HUES48 (cell line): Measurements from ENCODE around the gene SEPTIN3.

Source experiments
- H3K27ac ChIP-seq: one replicate; pipeline ENCODE4 v1.7.0; 2013; ENCODE audit warnings: low read depth, low read length, inconsistent platforms
- H3K27me3 ChIP-seq: 2 replicates; pipeline ENCODE4 v1.6.1; 2013; ENCODE audit warnings: mild to moderate bottlenecking, low read length; ENCODE audit not compliant: control insufficient read depth, insufficient read depth
- H3K36me3 ChIP-seq: 2 replicates; pipeline ENCODE4 v1.6.1; 2013; ENCODE audit warnings: low read length; ENCODE audit not compliant: control insufficient read depth, insufficient read depth
- H3K4me1 ChIP-seq: 2 replicates; pipeline ENCODE4 v1.6.1; 2013; ENCODE audit warnings: mild to moderate bottlenecking, low read length; ENCODE audit not compliant: control insufficient read depth, insufficient read depth
- H3K4me3 ChIP-seq: 2 replicates; pipeline ENCODE4 v1.5.1; 2013; ENCODE audit warnings: mild to moderate bottlenecking, low read depth, low read length
- H3K9ac ChIP-seq: 2 replicates; pipeline ENCODE4 v1.6.1; 2013; ENCODE audit warnings: mild to moderate bottlenecking, low read depth, low read length, moderate library complexity
- H3K9me3 ChIP-seq: 2 replicates; pipeline ENCODE4 v1.6.1; 2013; ENCODE audit warnings: low read length; ENCODE audit not compliant: control insufficient read depth, insufficient read depth

The SEPTIN3 gene

DNA sequence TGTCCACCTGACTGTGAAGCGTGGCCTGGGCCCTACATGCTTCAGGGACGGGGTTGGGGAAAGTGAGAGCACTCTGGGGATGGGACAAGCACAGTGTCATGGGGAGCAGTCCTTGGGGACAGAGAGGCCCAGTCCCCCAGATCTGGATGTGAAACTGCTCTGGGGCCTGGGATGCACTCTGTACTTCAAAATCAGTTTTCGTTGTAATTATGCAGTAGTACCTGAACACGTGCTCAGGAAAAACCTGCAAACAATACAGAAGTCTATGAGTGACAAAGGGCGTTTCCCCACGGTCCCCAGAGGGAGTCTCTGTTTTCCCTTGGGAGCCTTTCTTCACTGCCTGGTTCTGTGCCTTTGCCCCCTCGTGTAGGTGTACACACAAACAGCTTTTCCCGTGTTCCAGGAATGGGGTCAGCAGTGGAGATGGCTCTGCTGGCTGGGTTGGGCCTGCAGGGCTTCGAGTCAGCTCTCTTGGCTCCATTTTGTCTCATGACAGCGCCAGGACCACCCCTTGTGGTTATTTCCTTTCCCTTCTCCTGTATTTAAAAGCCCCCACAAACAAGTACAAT lies 37.5 kb upstream of the SEPTIN3 start:
- H3K4me3 ChIP-seq: no peak overlapping the region
- no peak overlapping the region for H3K27ac ChIP-seq
- 0 out of 2 replicates have a peak, but pooled peaks cover 3% of the 10 kb centered on the region for H3K36me3 ChIP-seq
- H3K27me3 ChIP-seq: peaks cover 18% of the 10 kb centered on the region
- no peaks in the 10 kb centered on the region for H3K4me1 ChIP-seq
- H3K9me3 ChIP-seq: no peaks in the 10 kb centered on the region
- no peak overlapping the region for H3K9ac ChIP-seq

DNA sequence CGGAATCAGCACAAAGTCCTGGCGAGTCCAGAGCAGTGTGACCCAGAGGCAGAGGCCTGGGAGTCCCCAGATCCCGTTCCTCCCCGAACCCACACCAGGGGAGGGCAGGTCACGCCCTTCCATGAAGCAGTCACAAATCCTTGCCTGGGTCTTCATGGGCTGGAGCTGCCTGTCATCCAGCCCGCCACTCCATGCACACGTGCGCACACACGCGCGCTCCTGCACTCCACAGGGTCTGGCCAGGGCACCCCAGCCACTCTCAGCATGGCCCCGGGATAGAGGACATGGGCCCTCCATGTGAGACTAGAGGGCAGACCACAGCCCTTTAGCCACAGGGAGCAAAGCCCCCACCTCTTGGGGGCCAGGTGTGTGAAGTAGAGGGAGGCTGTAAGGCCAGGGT lies 36.9 kb upstream of the SEPTIN3 start:
- Histone ChIP-seq H3K27me3 (peaks cover 13% of the 10 kb centered on the region), H3K4me3 (no peak overlapping the region), H3K36me3 (peaks cover 3% of the 10 kb centered on the region; the same call in 1 of the 2 replicates), H3K4me1 (no peaks in the 10 kb centered on the region), H3K9me3 (no peaks in the 10 kb centered on the region), H3K27ac (no peak overlapping the region), H3K9ac (no peak overlapping the region)

DNA sequence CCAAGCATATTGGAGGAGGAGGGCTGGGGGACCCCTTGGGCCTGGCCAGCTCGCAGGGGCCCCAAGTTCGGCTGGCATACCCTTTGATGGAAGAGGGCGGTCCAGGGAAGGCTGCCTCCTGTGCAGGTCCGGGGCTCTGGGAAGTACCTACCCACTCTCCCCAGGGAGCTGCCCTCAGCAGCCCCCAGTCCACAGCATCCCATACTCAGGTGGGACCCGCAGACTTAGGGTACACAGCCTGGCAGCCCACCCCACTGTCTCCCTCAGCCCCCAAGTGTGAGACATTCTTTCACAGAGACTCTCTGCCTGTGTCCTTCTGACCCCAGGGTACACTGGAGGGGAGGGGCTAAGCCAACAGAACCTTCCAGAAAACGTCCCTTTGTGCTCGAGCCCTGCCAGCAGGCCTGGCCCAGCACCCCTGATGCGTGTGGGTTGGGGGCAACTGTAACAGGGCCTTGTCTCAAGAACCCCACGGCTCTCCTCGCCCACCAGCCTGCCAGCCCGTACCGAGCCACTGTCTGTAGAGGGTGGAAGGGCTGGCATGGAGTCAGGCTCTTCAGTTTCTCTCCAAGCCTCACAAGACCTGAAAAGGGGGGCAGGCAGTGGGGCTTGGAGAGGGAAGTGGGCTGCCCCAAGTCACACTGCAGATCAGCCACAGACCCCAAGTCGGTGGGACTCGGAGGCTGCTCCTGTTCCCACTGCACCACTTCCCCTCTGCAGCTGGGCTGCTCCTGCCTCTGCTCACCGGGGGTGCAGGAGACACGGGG lies 35.6 kb upstream of the SEPTIN3 start:
- Histone ChIP-seq H3K36me3 (peaks cover 12% of the 10 kb centered on the region), H3K27ac (no peak overlapping the region), H3K4me3 (no peak overlapping the region), H3K9ac (no peak overlapping the region), H3K27me3 (peaks cover 2% of the 10 kb centered on the region; the same call in 1 of the 2 replicates), H3K9me3 (no peaks in the 10 kb centered on the region), H3K4me1 (no peaks in the 10 kb centered on the region)

DNA sequence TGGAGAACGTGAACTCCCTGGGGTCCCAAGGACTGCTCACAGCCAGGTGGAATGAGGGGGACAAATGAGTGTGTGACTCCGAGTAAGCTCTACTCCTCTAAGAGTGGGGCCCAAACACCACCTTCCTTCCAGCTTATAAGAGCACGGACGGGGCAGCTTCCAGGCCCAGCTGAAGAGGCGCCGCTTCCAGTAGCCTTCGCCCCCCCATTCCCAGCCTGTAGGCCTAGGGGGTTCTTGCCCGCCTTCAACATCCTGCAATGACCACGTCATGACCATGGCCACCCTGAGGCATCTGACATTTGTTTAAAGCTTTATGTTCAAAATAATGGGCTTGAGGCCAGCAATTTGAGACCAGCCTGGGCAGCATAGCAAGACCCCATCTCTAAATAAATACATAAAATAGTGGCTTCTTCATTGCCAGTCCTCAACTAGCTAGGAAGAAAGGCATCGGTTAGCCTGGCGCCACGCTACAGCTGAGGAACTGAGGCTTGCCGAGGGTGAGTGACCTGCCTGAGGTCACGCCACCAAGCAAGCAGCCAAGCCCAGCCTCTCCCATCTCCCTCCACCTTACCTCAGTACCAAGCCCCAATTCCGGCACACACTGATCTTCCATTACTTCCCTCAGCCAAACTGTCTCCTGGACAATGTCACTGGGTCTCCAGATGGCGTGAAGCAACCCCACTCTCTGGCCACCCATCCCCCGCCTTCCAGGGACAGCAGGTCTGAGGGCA lies 34.8 kb upstream of the SEPTIN3 start:
- H3K27me3 ChIP-seq: no peaks in the 10 kb centered on the region
- no peaks in the 10 kb centered on the region for H3K4me1 ChIP-seq
- peaks cover 20% of the 10 kb centered on the region for H3K36me3 ChIP-seq
- no peak overlapping the region for H3K4me3 ChIP-seq
- no peak overlapping the region for H3K9ac ChIP-seq
- no peaks in the 10 kb centered on the region for H3K9me3 ChIP-seq
- no peak overlapping the region for H3K27ac ChIP-seq

DNA sequence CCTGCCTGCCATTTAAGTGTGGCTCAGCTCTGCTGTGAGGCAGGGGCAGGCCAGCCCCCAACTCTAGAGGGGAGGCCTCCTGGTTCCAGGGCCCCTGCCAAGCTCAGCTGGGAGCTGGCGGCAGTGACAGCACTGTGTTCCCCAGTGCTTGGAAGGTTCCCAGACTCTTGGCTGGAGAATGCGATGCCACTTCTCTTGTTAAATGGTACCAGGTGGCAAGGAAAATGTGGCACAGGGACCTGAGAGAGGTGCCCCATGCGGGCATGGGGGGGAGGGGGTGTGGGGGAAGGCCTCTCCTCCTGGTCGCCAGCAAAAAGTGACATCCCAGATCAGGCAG lies 34.3 kb upstream of the SEPTIN3 start:
- Histone ChIP-seq H3K4me1 (no peaks in the 10 kb centered on the region), H3K9me3 (no peaks in the 10 kb centered on the region), H3K27ac (no peak overlapping the region), H3K4me3 (no peak overlapping the region), H3K27me3 (no peaks in the 10 kb centered on the region), H3K36me3 (peaks cover 21% of the 10 kb centered on the region), H3K9ac (no peak overlapping the region)

DNA sequence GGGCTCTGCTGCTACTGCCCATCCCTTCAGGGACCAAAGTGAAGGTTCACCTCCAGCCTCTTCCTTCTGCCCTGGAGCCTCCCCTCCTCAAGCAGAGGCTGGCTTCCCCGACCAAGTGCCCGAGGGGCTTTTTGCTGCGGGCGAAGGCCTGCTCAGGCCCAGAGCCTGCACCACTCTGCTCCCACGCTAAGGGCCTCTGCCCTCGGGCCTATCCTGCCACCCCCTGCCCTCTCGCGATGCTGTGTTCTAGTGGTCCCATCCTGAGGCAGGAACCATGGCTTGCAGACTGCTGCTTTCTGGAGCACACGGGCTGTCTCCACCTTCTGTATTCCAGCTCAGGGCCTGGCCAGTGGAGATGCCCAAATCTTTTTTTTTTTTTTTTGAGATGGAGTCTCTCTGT lies 33.7 kb upstream of the SEPTIN3 start:
- Histone ChIP-seq H3K9ac (no peak overlapping the region), H3K27ac (no peak overlapping the region), H3K4me1 (no peaks in the 10 kb centered on the region), H3K27me3 (no peaks in the 10 kb centered on the region), H3K36me3 (peaks cover 22% of the 10 kb centered on the region), H3K4me3 (no peak overlapping the region), H3K9me3 (no peaks in the 10 kb centered on the region)

DNA sequence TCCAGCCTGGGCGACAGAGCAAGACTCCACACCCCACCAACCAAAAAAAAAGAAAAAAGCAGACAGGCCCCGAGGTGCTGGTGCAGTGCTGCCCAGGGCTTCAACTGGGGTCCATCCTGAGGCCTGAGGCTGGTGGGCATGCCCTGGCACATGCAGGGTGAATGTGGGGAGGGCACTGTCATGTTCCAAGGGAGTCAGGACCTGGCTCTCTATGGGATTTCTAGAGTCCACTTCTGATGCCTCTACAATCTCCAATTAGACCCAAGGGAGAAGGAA lies 32.4 kb upstream of the SEPTIN3 start:
- no peak overlapping the region for H3K27ac ChIP-seq
- no peaks in the 10 kb centered on the region for H3K27me3 ChIP-seq
- H3K4me1 ChIP-seq: no peaks in the 10 kb centered on the region
- H3K36me3 ChIP-seq: peaks cover 34% of the 10 kb centered on the region
- no peak overlapping the region for H3K4me3 ChIP-seq
- no peaks in the 10 kb centered on the region for H3K9me3 ChIP-seq
- H3K9ac ChIP-seq: no peak overlapping the region

DNA sequence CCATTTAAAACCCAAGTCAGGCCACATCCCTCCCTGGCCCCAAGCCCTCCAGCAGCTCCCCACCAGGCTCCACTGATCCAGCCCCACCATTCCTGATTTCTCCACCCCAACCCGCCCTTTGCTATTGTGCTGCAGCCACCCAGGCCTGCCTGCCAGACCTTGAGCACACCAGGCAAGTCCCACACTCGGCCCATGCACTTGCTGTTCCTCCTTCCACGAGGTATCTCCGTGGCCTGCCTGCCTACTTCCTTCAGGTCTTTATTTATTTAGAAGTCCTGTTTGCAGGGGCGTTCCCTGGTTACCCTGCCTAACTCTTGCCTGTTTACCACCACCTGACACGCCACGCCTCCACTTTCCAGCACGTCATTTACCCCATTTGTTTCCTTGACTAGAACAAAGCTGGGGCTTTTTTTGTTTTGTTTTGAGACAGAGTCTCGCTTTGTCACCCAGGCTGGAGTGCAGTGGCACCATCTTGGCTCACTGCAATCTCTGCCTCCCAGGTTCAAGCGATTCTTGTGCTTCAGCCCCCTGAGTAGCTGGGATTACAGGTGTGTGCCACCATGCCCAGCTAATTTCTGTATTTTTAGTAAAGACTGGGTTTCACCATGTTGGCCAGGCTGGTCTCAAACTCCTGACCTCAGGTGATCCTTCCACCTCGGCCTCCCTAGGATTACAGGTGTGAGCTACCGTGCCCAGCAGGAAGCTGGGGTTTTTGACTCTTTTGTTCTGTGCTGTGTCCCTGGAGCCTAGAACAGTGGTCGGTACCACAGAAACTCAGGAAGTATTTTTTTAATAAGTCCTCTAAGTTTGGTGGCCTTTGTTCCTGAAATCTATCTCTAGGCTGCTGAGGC lies 29.0 kb upstream of the SEPTIN3 start:
- Histone ChIP-seq H3K27me3 (no peaks in the 10 kb centered on the region), H3K4me3 (no peak overlapping the region), H3K4me1 (no peaks in the 10 kb centered on the region), H3K9me3 (no peaks in the 10 kb centered on the region), H3K9ac (no peak overlapping the region), H3K27ac (no peak overlapping the region), H3K36me3 (peaks cover 61% of the 10 kb centered on the region)

DNA sequence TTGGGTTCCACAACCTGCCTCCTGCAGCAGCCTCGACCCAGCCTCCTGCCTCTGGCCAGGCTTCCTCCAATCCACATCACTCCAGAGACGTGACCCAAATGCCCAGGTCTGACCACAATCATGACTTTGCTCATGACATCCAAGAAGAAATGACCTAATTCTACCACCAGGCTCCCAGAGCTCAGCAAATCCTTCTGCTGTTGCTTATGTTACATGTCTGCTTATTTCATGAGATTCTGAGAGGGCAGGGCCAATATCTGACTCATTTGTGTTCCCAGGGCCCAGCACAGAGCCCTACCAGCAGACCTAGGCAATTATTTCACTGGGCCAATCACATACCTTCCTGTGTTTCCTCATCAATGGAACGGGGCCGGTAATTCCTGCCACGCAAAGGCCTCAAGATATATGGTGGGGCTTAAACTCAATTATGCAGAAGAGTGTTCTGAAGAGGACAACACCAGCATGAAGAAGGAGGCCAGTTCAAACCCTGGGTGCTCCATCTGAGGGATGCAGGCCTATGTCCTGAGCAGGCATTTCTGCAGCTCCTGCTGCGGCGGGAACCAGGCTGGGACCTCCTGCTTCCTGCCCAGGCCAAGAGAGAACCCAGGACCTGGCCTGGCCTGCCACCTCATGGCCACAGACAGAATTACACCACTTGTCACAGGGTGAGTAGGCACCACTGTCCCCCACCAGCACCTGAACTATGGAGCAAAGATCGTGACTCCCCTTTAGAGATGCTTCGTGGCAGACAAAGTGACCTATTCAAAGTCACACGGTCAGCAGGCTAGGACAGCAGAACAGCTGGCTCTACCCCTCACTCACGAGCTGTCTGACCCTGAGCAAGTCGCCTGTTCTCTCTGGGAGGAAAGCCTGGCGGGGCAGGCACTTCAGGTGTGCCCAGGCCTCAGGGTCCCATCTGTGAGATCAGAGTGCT lies 28.1 kb upstream of the SEPTIN3 start:
- Histone ChIP-seq H3K4me3 (no peak overlapping the region), H3K4me1 (peaks cover 4% of the 10 kb centered on the region; the same call in 1 of the 2 replicates), H3K36me3 (peaks cover 61% of the 10 kb centered on the region), H3K27me3 (no peaks in the 10 kb centered on the region), H3K9me3 (no peaks in the 10 kb centered on the region), H3K27ac (no peak overlapping the region), H3K9ac (no peak overlapping the region)

DNA sequence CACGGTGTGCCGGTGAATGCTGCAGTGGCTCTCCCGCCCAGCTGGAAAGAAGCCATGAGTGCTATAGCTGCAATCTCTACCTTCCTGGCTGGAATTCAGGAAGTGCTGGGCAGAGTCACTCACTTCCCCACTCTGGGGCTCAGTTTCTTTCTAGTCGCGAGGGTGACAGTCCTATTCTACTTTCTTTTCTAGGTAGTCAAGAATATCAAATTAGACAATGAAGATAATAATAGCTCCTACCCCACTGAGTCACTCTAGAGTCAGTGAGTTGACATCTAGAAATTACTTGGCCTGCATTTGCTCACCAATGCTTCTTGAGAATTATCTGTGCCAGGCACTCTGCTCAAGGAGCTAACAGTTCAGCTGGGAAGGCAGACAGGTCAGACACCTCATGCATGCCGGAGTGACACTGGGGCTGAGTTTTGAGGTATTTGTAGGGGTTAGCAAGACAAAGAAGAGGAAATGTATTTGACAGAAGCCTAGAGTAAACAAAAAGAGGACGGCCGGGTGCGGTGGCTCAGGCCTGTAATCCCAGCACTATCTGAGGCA lies 25.5 kb upstream of the SEPTIN3 start:
- H3K9ac ChIP-seq: no peak overlapping the region
- H3K27ac ChIP-seq: no peak overlapping the region
- no peaks in the 10 kb centered on the region for H3K27me3 ChIP-seq
- peaks cover 51% of the 10 kb centered on the region for H3K36me3 ChIP-seq
- no peaks in the 10 kb centered on the region for H3K9me3 ChIP-seq
- H3K4me1 ChIP-seq: peaks cover 4% of the 10 kb centered on the region; the same call in 1 of the 2 replicates
- H3K4me3 ChIP-seq: no peak overlapping the region
